ENCODE results near the gene GPC2. TPM values are rescaled to one million over a fixed set of nuclear protein-coding genes. Genes with fewer than 3 reads are reported as not detected.

Gene GPC2
- total RNA-seq, 3 donors from 2014 or later, result 3.4 to 6.2 (median 5.1) TPM

DNA sequence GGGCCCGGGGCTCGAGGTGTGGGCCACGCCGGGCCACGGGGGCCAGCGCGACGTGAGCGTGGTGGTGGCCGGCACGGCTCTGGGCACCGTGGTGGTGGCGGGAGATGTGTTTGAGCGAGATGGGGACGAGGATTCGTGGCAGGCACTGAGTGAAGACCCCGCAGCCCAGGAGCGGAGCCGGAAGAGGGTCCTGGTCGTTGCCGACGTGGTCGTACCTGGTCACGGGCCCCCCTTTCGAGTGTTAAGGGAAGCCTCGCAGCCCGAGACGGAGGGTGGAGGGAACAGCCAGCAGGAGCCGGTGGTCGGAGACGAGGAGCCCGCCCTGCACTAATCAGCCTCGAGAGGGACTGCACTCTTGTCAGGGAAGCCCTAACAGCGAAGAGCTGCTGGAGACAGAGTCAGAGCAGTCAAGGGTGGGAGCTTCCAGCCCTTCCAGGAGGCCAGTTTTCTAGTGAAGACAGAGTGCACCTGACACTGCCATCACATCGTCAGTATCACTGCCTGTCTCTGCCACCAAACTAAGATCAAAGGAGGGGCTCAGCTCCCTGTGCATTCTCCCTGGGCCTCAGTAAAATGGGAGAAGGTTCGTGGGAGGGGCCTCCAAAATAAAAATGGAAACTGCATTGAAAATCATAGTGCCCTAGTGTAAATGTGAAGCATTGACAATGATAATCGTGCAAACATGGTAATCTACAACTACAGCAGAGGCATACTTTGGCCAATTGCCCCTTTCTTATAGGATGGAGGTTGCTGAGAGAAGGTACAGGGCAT lies 49.1 kb downstream of the GPC2 start:
- TF ChIP-seq, protein P1, sequence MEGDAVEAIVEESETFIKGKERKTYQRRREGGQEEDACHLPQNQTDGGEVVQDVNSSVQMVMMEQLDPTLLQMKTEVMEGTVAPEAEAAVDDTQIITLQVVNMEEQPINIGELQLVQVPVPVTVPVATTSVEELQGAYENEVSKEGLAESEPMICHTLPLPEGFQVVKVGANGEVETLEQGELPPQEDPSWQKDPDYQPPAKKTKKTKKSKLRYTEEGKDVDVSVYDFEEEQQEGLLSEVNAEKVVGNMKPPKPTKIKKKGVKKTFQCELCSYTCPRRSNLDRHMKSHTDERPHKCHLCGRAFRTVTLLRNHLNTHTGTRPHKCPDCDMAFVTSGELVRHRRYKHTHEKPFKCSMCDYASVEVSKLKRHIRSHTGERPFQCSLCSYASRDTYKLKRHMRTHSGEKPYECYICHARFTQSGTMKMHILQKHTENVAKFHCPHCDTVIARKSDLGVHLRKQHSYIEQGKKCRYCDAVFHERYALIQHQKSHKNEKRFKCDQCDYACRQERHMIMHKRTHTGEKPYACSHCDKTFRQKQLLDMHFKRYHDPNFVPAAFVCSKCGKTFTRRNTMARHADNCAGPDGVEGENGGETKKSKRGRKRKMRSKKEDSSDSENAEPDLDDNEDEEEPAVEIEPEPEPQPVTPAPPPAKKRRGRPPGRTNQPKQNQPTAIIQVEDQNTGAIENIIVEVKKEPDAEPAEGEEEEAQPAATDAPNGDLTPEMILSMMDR (IDR thresholded peaks at IDR 0.05), result no peak
- ATAC-seq, result no peak
- intact Hi-C loops (cut with DNase I, micrococcal nuclease), result no loop called here
- DNase-seq, result no peak
- Histone ChIP-seq H3K9me3 (no peaks in the 10 kb centered on the region), H3K4me3 (peak overlapping the region; percentile 90), H3K4me1 (ENCODE audit: low read depth) (peaks cover 46% of the 10 kb centered on the region), H3K36me3 (ENCODE audit: low read depth) (no peaks in the 10 kb centered on the region)

DNA sequence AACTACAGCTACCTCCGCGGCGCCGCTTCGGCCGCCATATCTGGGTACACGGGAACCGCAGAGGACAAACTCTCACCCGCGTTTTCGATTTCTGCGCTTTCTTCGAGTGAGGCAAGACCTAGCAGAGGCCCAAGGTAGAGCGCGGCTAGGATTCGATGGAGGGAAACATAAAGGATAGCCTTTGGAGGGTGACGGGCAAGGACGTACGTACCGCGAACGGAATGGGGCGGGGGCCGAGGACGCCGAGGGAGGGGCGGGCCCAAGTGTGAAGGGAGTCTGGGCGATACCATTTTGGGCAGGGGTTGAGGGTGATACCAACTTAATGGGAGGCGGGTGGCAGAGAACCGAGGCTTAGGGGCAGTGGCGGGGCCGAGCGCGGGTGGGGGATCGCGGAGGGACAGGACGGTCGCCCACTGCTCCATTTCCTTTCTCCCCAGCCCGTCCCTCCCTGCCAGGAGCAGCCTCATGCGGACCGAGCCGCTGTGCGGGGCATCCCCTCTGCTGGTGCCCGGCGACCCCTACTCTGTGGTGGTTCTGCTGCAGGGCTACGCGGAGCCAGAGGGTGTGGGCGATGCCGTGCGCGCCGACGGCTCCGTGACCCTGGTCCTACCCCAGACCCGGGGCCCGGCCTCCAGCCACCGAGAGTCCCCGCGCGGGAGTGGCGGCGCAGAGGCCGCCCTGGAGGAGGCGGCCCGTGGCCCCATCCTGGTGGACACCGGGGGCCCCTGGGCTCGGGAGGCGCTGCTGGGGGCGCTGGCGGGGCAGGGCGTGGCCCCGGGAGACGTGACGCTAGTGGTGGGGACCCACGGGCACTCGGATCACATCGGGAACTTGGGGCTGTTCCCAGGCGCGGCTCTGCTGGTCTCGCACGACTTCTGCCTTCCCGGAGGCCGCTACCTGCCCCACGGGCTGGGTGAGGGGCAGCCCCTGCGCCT lies 50.0 kb downstream of the GPC2 start, which contains the start of gene MBLAC1:
TSS of gene MBLAC1 (plus strand) at position 37 of the 935 bp plus-strand sequence. CDS start at position 466, 429 bp downstream.
- intact Hi-C loops (cut with DNase I, micrococcal nuclease), result no loop called here
- Histone ChIP-seq H3K9me3 (no peaks in the 10 kb centered on the region), H3K4me3 (peak within 1 kb of the TSS; percentile 90), H3K4me1 (ENCODE audit: low read depth) (peaks cover 42% of the 10 kb centered on the region), H3K36me3 (ENCODE audit: low read depth) (no peaks in the 10 kb centered on the region)
- ATAC-seq, result peak; percentile 88
- peak; percentile 92 to 97 (median 93) for DNase-seq
- TF ChIP-seq, protein P1 (IDR thresholded peaks at IDR 0.05), result no peak

- no peaks in the 10 kb centered on the region for H3K36me3 ChIP-seq (ENCODE audit: low read depth)
- H3K4me3 ChIP-seq, result peak overlapping the region; percentile 90
- no peaks in the 10 kb centered on the region for H3K9me3 ChIP-seq
- DNase-seq, result peak in 1 of 3 donors; percentile 61
- peak; percentile 35 for ATAC-seq
- intact Hi-C loops (cut with DNase I, micrococcal nuclease), result no loop called here
- TF ChIP-seq, protein P1 (IDR thresholded peaks at IDR 0.05), result no peak
- H3K4me1 ChIP-seq (ENCODE audit: low read depth), result peaks cover 41% of the 10 kb centered on the region
Measured at GRCh38 chr7:100126239-100126930, 50.8 kb downstream of the GPC2 start.

GRCh38 chr7:100124301-100125230 lies 52.6 kb downstream of the GPC2 start:
- intact Hi-C loops (cut with DNase I, micrococcal nuclease), result no loop called here
- Histone ChIP-seq H3K4me3 (no peak overlapping the region), H3K36me3 (ENCODE audit: low read depth) (no peaks in the 10 kb centered on the region), H3K9me3 (no peaks in the 10 kb centered on the region), H3K4me1 (ENCODE audit: low read depth) (peaks cover 41% of the 10 kb centered on the region)
- TF ChIP-seq, protein P1 (IDR thresholded peaks at IDR 0.05), result no peak
- peak; percentile 45 for ATAC-seq
- DNase-seq, result peak in 2 of 3 donors; percentile 53 to 69

Measured in mucosa of descending colon (tissue), 3 donors.